Left lobe of liver (tissue), 2 donors: ENCODE data around the gene PRKD2. TPM values are rescaled to one million over a fixed set of nuclear protein-coding genes. Genes with fewer than 3 reads are reported as not detected.
A peak's percentile ranks its signal among the peaks of the same experiment; 100 is the strongest.

Experiments used
- ATAC-seq: fragments of 200-7000 bp; cut with Tn5 transposase; one replicate; pipeline ENCODE4 v1.9.1; 2020; ENCODE audit warnings: mild to moderate bottlenecking, moderate library complexity
- DNase-seq: peaks from one replicate; pipeline ENCODE4 v3.0.0-alpha.2; 2020; ENCODE audit warnings: low spot score
- total RNA-seq: library from RNA; stranded (reverse); gene quantifications from one replicate; pipeline ENCODE4 v1.2.1, GENCODE V29; 2021
- donor health status: DM: no; HTN: no; CAD: no; lungs with moderate emphysema.
- donor health status: DM: no; HTN: yes; CAD: no.

Gene PRKD2
- total RNA-seq, 1 donor from 2014 or later, result 13.7 TPM

- DNase-seq, result no peak
- ATAC-seq, result no peak
Observed at GRCh38 chr19:46742926-46743480, 26.1 kb upstream of the PRKD2 start.

GRCh38 chr19:46741447-46741846 lies 24.5 kb upstream of the PRKD2 start:
- DNase-seq (no peak), ATAC-seq (no peak)

- ATAC-seq, result peak; percentile 90
- DNase-seq, result peak; percentile 85
Observed at GRCh38 chr19:46739290-46739771, 22.4 kb upstream of the PRKD2 start.

- ATAC-seq (no peak), DNase-seq (no peak)
Observed at GRCh38 chr19:46737761-46738171, 20.9 kb upstream of the PRKD2 start.

GRCh38 chr19:46737298-46737654 lies 20.4 kb upstream of the PRKD2 start:
- DNase-seq (no peak), ATAC-seq (peak; percentile 21)

- no peak for DNase-seq
- peak; percentile 20 for ATAC-seq
Observed at GRCh38 chr19:46736531-46737297, 19.8 kb upstream of the PRKD2 start.

GRCh38 chr19:46733690-46734292 lies 16.9 kb upstream of the PRKD2 start:
- ATAC-seq (peak; percentile 33), DNase-seq (no peak)

GRCh38 chr19:46732966-46733689 lies 16.2 kb upstream of the PRKD2 start:
- DNase-seq (no peak), ATAC-seq (peak; percentile 11)

GRCh38 chr19:46732172-46732938 lies 15.4 kb upstream of the PRKD2 start:
- DNase-seq (no peak), ATAC-seq (no peak)

- no peak for DNase-seq
Observed at GRCh38 chr19:46731584-46731983, 14.7 kb upstream of the PRKD2 start.

GRCh38 chr19:46731007-46731501 lies 14.1 kb upstream of the PRKD2 start:
- DNase-seq (no peak), ATAC-seq (peak; percentile 9)

More at GRCh38 chr19:46731584-46731983, 14.7 kb upstream of the PRKD2 start:
- ATAC-seq, result no peak

GRCh38 chr19:46730595-46730994 lies 13.7 kb upstream of the PRKD2 start:
- no peak for DNase-seq
- no peak for ATAC-seq

GRCh38 chr19:46730187-46730586 lies 13.3 kb upstream of the PRKD2 start:
- DNase-seq (no peak), ATAC-seq (no peak)

- no peak for DNase-seq
- no peak for ATAC-seq
Observed at GRCh38 chr19:46729696-46730095, 12.8 kb upstream of the PRKD2 start.

GRCh38 chr19:46728693-46729339 lies 11.9 kb upstream of the PRKD2 start:
- DNase-seq (peak; percentile 71), ATAC-seq (peak; percentile 75)

GRCh38 chr19:46728208-46728607 lies 11.3 kb upstream of the PRKD2 start:
- ATAC-seq (peak; percentile 39), DNase-seq (no peak)

GRCh38 chr19:46727757-46728156 lies 10.8 kb upstream of the PRKD2 start:
- DNase-seq, result no peak
- no peak for ATAC-seq

GRCh38 chr19:46726971-46727501 lies 10.1 kb upstream of the PRKD2 start:
- ATAC-seq, result no peak
- no peak for DNase-seq

GRCh38 chr19:46726551-46726950 lies 9.6 kb upstream of the PRKD2 start:
- ATAC-seq, result no peak

More at GRCh38 chr19:46726551-46726950, 9.6 kb upstream of the PRKD2 start:
- no peak for DNase-seq
